K562 (cell line): ENCODE measurements around the gene IRX3. TPM values are rescaled to one million over a fixed set of nuclear protein-coding genes. Genes with fewer than 3 reads are reported as not detected.
A peak's percentile ranks its signal among the peaks of the same experiment; 100 is the strongest.

ENCODE experiments used
- ATAC-seq: fragments of 200-7000 bp; cut with Tn5 transposase; 3 replicates; pipeline ENCODE4 v1.9.1; 2020; ENCODE audit warnings: moderate library complexity
- BruUV-seq: library from RNA; stranded (reverse); fragments of 400-500 nt; replicated peaks from 2 replicates; lab custom pipeline; 2021; lab: Mats Ljungman, UMichigan
- CTCF ChIA-PET: fragments of 300-600 bp; formaldehyde crosslinking; extraction: SDS; loops from one replicate; lab custom pipeline; 2021; ENCODE audit warnings: low intra/inter-chr PET ratio; lab: Yijun Ruan, JAX
- POLR2A ChIA-PET: fragments of 300-600, 350-650 bp; sonication (Branson Sonifier 250); formaldehyde crosslinking; extraction: SDS; loops from one replicate; lab custom pipeline; 2021; ENCODE audit warnings: antibody characterized with exemption, inconsistent platforms; lab: Yijun Ruan, JAX
- DNase-seq, 4 experiments: peaks; one replicate each; pipeline versions ENCODE4 v3.0.0 to v3.0.0-alpha.2; 2011 to 2018; ENCODE audit warnings: low spot score in 3 of 4, mixed read lengths in 3 of 4; ENCODE audit errors: extremely low read depth in 1 of 4
- FAIRE-seq: peaks from 2 replicates; lab custom pipeline; 2011; peaks lifted over from hg19 to GRCh38; lab: Jason Lieb, UNC
- H2AFZ ChIP-seq: 2 replicates; pipeline ENCODE4 v1.6.0; 2011; ENCODE audit warnings: low read depth, low read length, control low read depth, inconsistent platforms
- H3K27ac ChIP-seq: fragments of 200-600 bp; 3 replicates; pipeline ENCODE4 v1.8.0; 2011; ENCODE audit warnings: low read depth, mild to moderate bottlenecking, control low read depth, inconsistent platforms, low read length, moderate library complexity, mixed read lengths; ENCODE audit errors: extremely low read depth
- H3K27me3 ChIP-seq, 2 experiments: fragments of 300-600 bp in 1 of 2; 2 replicates in 1 of 2; 3 replicates in 1 of 2; pipeline versions ENCODE4 v1.6.0 to v1.8.0; 2011; ENCODE audit warnings: inconsistent platforms in 2 of 2, low read length in 2 of 2, mild to moderate bottlenecking in 1 of 2, mixed read lengths in 1 of 2, moderate library complexity in 1 of 2; ENCODE audit not compliant: control insufficient read depth in 2 of 2, insufficient read depth in 2 of 2
- H3K36me3 ChIP-seq: fragments of 300-600 bp; 3 replicates; pipeline ENCODE4 v1.8.0; 2011; ENCODE audit warnings: mild to moderate bottlenecking, low read length, inconsistent platforms; ENCODE audit not compliant: control insufficient read depth, insufficient read depth
- H3K4me1 ChIP-seq, 2 experiments: fragments of 200-600 bp in 1 of 2; replicated peaks in 1 of 2; 2 replicates in 1 of 2; 3 replicates in 1 of 2; pipeline versions ENCODE4 v1.5.1 to v1.8.0; 2011; ENCODE audit warnings: inconsistent platforms in 2 of 2, low read length in 2 of 2, mild to moderate bottlenecking in 1 of 2, mixed read lengths in 1 of 2, moderate library complexity in 1 of 2; ENCODE audit not compliant: control insufficient read depth in 2 of 2, insufficient read depth in 2 of 2
- H3K4me2 ChIP-seq: 2 replicates; pipeline ENCODE4 v1.6.1; 2011; ENCODE audit warnings: low read length, control low read depth, inconsistent platforms, mixed read lengths; ENCODE audit not compliant: insufficient read depth
- H3K4me3 ChIP-seq: fragments of 200-600 bp; sonication (generic), shearing (Covaris generic); 2 replicates; pipeline ENCODE4 v1.5.1; 2016; ENCODE audit warnings: control low read depth, inconsistent platforms
- H3K79me2 ChIP-seq: fragments of 200-600 bp; 3 replicates; pipeline ENCODE4 v1.8.0; 2011; ENCODE audit warnings: low read length, inconsistent platforms; ENCODE audit not compliant: control insufficient read depth, insufficient read depth
- H3K9ac ChIP-seq, 2 experiments: 2 replicates each; pipeline versions ENCODE4 v1.6.0 to v1.6.1; 2011; ENCODE audit warnings: low read depth in 2 of 2, low read length in 2 of 2, control low read depth in 1 of 2, inconsistent platforms in 1 of 2, mild to moderate bottlenecking in 1 of 2, mixed read lengths in 1 of 2; ENCODE audit not compliant: insufficient read depth in 1 of 2
- H3K9me1 ChIP-seq: one replicate; pipeline ENCODE4 v1.6.0; 2011; ENCODE audit warnings: inconsistent platforms, mild to moderate bottlenecking, low read length, moderate library complexity; ENCODE audit not compliant: control insufficient read depth, insufficient read depth
- H3K9me3 ChIP-seq: replicated peaks from 2 replicates; pipeline ENCODE4 v1.5.1; 2011; ENCODE audit warnings: low read depth, low read length, inconsistent platforms; ENCODE audit not compliant: control insufficient read depth, insufficient read depth
- H4K20me1 ChIP-seq: replicated peaks from 2 replicates; pipeline ENCODE4 v1.6.1; 2011; ENCODE audit warnings: low read length, inconsistent platforms, mixed read lengths; ENCODE audit not compliant: control insufficient read depth, insufficient read depth
- AFF1 ChIP-seq, 2 experiments: fragments of 450-650 bp; IDR thresholded peaks; 2 replicates each; pipeline ENCODE4 v1.6.1; 2018; ENCODE audit warnings: mild to moderate bottlenecking in 2 of 2, low read depth in 1 of 2; ENCODE audit not compliant: partially characterized antibody in 2 of 2
- ERF ChIP-seq: fragments of 450-650 bp; formaldehyde crosslinking; IDR thresholded peaks from 2 replicates; pipeline ENCODE4 v1.4.0; 2020; ENCODE audit warnings: mild to moderate bottlenecking, mixed read lengths
- GTF2A2 ChIP-seq: IDR thresholded peaks from 2 replicates; pipeline ENCODE4 v1.6.1; 2016; ENCODE audit warnings: mild to moderate bottlenecking, missing genetic modification characterization, missing compliant biosample characterization
- NFYB ChIP-seq: IDR thresholded peaks from 2 replicates; pipeline ENCODE4 v1.6.1; 2011; ENCODE audit warnings: mild to moderate bottlenecking, moderate library complexity; ENCODE audit not compliant: insufficient read length; ENCODE audit errors: extremely low read depth
- TFAP4 ChIP-seq: sonication (generic); formaldehyde crosslinking; IDR thresholded peaks from 2 replicates; pipeline ENCODE4 v1.8.0; 2022; ENCODE audit warnings: missing genetic modification reagents, mild to moderate bottlenecking, moderate library complexity, borderline replicate concordance
- ZFP30 ChIP-seq: fragments of 250-450 bp; sonication (Bioruptor Pico); IDR thresholded peaks from 2 replicates; pipeline ENCODE4 v1.8.0; 2022; ENCODE audit warnings: moderate library complexity, mild to moderate bottlenecking, inconsistent platforms, borderline replicate concordance
- in situ Hi-C: fragments of 300-500 bp; cut with MboI; formaldehyde crosslinking; loops from 4 replicates; pipeline ENCODE4 v1.15.0; 2018; ENCODE audit warnings: inconsistent platforms, mixed read lengths
- intact Hi-C: fragments of 100-400 bp; cut with micrococcal nuclease; formaldehyde crosslinking; loops from 2 replicates; pipeline ENCODE4 v1.14.2; 2022
- polyA plus RNA-seq, 8 experiments: library from polyadenylated mRNA; depleted of rRNA in 4 of 8; stranded (reverse) in 5 of 8; unstranded in 3 of 8; fragments of >200 nt; fragmentation: Nextera tagmentation in 2 of 8; fragmentation: Illumina TruSeq in 1 of 8; extraction: Ambion mirVana in 2 of 8; extraction: Trizol in 1 of 8; gene quantifications; 2 replicates each; pipeline versions ENCODE4 v1.2.1 to v1.2.3, GENCODE V29; 2011 to 2014; ENCODE audit warnings: inconsistent platforms in 1 of 8, missing spikeins in 1 of 8
- total RNA-seq, 7 experiments: library from RNA; depleted of rRNA in 6 of 7; stranded (reverse); fragments of >200 nt in 6 of 7; fragmentation: Illumina TruSeq in 2 of 7; extraction: Trizol in 2 of 7; gene quantifications; 2 replicates each; pipeline versions ENCODE4 v1.2.1 to v1.2.3, GENCODE V29; 2011 to 2021; ENCODE audit warnings: low replicate concordance in 1 of 7

The IRX3 gene
- total and polyA plus RNA-seq, 9 of the 15 experiments (the other 6 are each of a cell fraction or from before 2014, with no cell fraction given): not detected

DNA sequence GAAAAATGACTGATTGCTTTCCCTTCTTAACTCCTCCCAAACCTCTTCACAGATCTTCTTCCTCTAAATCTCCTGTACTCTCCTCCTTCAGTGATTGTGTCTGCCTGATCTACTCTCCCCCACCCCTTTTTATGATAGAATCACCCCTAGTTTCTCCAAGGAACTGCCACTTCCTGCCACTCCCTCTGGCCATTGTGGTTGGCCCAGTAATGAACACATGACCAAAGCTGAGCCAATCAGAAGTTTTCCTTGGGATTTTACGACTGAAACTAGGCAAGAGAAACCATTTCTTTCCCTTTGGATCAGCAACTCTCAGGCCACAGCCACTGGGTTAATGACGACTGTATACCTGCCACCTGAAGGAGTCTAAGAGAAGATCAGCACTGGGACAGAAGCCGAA is 15.9 kb downstream of the IRX3 start (continued):
- TF ChIP-seq AFF1 (IDR thresholded peaks at IDR 0.05; ENCODE audit: low read depth in 1 of 2, partially characterized antibody in 2 of 2) (no peak), NFYB (peak; percentile 41)

DNA sequence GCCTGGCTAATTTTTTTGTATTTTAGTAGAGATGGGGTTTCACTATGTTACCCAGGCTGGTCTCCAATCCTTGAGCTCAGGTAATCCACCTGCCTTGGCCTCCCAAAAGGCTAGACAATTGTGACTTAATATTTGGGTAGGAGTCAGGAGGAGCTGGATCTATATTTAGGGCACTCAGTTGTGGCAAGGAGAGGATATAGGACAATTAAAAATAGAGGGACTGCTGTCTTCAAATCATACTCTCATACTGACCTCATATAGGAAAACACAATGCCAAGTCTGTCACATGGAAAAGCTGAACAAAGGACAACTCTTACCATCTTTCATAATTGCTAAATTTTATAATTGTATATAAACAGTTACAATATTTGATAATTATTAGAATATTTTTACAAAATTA is 17.1 kb downstream of the IRX3 start:
- no TSS peak for BruUV-seq
- CTCF ChIA-PET: no interaction called here
- H3K4me1 ChIP-seq: no peaks in the 10 kb centered on the region
- intact Hi-C loops (no loop called here), in situ Hi-C loops (no loop called here)
- no peaks in the 10 kb centered on the region for H3K9me1 ChIP-seq
- TF ChIP-seq ERF (CRISPR knock-in tag) (no peak), TFAP4 (no peak), ZFP30 (CRISPR knock-in tag) (no peak), GTF2A2 (tag) (no peak)
- POLR2A ChIA-PET: no interaction called here
- DNase-seq (no peak), FAIRE-seq (no peak), ATAC-seq (no peak)
- no peaks in the 10 kb centered on the region for H3K36me3 ChIP-seq
- no peaks in the 10 kb centered on the region for H4K20me1 ChIP-seq
- H2AFZ ChIP-seq: no peak overlapping the region
- no peaks in the 10 kb centered on the region for H3K9me3 ChIP-seq
- no peaks in the 10 kb centered on the region for H3K27me3 ChIP-seq
- H3K79me2 ChIP-seq: no peaks in the 10 kb centered on the region
- no peak overlapping the region for H3K4me2 ChIP-seq
- H3K9ac ChIP-seq: no peak overlapping the region
- H3K27ac ChIP-seq: no peak overlapping the region
- H3K4me3 ChIP-seq: no peak overlapping the region
